ENCODE data around the gene PRAMEF10. TPM values are rescaled to one million over a fixed set of nuclear protein-coding genes. Genes with fewer than 3 reads are reported as not detected.
"Not testable (repeated sequence)": the region's sequence is repeated elsewhere in the genome, so short reads cannot be mapped to it uniquely, and the experiment has no call there.

Gene PRAMEF10
- total RNA-seq, 2 experiments from 2014 or later = not detected

DNA sequence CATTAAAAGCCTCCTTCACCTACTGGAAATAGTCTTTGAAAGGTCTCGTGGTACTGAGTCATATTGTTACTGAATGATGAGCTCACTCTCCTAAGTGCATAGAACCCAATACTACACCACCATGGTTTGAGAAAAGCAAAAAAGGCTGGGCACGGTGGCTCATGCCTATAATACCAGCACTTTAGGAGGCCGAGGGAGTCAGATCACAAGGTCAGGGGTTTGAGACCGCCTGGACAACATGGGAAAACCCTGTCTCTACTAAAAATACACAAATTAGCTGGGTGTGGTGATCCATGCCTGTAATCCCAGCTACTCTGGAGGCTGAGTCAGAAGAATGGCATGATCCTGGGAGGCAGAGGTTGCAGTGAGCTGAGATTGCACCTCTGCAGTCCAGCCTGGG is 46.3 kb downstream of the PRAMEF10 start:
- intact Hi-C loops (cut with micrococcal nuclease) = no loop called here
- ATAC-seq = no peak
- no peak overlapping the region for H3K27ac Mint-ChIP-seq
- POLR2A ChIA-PET = no interaction called here
- no peak for DNase-seq
- CTCF ChIA-PET = no interaction called here
- H3K4me1 Mint-ChIP-seq (ENCODE audit: low read depth) = no peaks in the 10 kb centered on the region
- TF ChIP-seq, protein P1, sequence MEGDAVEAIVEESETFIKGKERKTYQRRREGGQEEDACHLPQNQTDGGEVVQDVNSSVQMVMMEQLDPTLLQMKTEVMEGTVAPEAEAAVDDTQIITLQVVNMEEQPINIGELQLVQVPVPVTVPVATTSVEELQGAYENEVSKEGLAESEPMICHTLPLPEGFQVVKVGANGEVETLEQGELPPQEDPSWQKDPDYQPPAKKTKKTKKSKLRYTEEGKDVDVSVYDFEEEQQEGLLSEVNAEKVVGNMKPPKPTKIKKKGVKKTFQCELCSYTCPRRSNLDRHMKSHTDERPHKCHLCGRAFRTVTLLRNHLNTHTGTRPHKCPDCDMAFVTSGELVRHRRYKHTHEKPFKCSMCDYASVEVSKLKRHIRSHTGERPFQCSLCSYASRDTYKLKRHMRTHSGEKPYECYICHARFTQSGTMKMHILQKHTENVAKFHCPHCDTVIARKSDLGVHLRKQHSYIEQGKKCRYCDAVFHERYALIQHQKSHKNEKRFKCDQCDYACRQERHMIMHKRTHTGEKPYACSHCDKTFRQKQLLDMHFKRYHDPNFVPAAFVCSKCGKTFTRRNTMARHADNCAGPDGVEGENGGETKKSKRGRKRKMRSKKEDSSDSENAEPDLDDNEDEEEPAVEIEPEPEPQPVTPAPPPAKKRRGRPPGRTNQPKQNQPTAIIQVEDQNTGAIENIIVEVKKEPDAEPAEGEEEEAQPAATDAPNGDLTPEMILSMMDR (IDR thresholded peaks at IDR 0.05) = no peak
- H3K9me3 Mint-ChIP-seq = peaks cover 3% of the 10 kb centered on the region
- H3K27me3 Mint-ChIP-seq = peaks cover 8% of the 10 kb centered on the region
- H3K4me3 Mint-ChIP-seq = no peak overlapping the region
- H3K36me3 Mint-ChIP-seq (ENCODE audit: low read depth) = no peaks in the 10 kb centered on the region

DNA sequence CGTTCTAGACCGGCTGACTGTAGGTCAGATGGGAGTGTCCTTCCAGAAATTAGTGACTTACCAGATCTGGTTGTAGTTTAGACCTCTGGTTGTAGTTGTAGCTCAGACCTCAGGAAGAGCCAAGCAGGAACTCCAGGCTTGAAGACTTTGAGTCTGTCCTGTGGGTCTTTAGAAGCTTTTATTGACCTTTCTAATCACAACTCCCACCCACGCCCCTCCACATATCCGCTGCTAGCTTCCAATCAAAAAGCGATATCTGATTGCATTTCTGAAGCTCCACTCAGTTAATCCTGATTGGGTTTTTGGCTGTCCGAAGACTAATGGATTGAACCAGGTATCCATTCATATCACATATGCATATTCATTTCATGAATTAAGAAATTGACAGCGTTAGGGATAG is 49.5 kb downstream of the PRAMEF10 start, which contains the start of gene HNRNPCL1:
TSS of gene HNRNPCL1 (minus strand) at position 101 of the 400 bp plus-strand sequence. CDS start 431 bp downstream, outside the sequence.
- H3K36me3 Mint-ChIP-seq (ENCODE audit: low read depth); H3K27ac Mint-ChIP-seq; H3K9me3 Mint-ChIP-seq; intact Hi-C loops (cut with micrococcal nuclease); H3K27me3 Mint-ChIP-seq; DNase-seq; H3K4me1 Mint-ChIP-seq (ENCODE audit: low read depth); H3K4me3 Mint-ChIP-seq; ATAC-seq; CTCF ChIA-PET; POLR2A ChIA-PET: not testable (repeated sequence)

Other genes with a start within 250 kb of the PRAMEF10 start
- gene AADACL3, start 182.2 kb downstream of the PRAMEF10 start, total RNA-seq = not detected
- gene CFAP107, start 152.1 kb downstream of the PRAMEF10 start, total RNA-seq = not detected
- gene PRAMEF12, start 124.5 kb downstream of the PRAMEF10 start, total RNA-seq = not detected
- not detected for gene PRAMEF1, start 106.9 kb downstream of the PRAMEF10 start, total RNA-seq
- gene PRAMEF11, start 66.9 kb downstream of the PRAMEF10 start, total RNA-seq = not detected
- not detected for gene HNRNPCL1, start 49.5 kb downstream of the PRAMEF10 start, total RNA-seq
- gene PRAMEF2, start 41.2 kb downstream of the PRAMEF10 start, total RNA-seq = not detected
- not detected for gene PRAMEF4, start 12.1 kb downstream of the PRAMEF10 start, total RNA-seq
- not detected for gene PRAMEF7, start 18.3 kb upstream of the PRAMEF10 start, total RNA-seq
- not detected for gene PRAMEF6, start 49.3 kb upstream of the PRAMEF10 start, total RNA-seq
- not detected for gene PRAMEF27, start 158.3 kb upstream of the PRAMEF10 start, total RNA-seq
- not detected for gene HNRNPCL3, start 162.5 kb upstream of the PRAMEF10 start, total RNA-seq
- gene PRAMEF25, start 172.5 kb upstream of the PRAMEF10 start, total RNA-seq = not detected
- gene HNRNPCL2, start 218.6 kb upstream of the PRAMEF10 start, total RNA-seq = not detected